HepG2 (cell line): Measurements from ENCODE around the gene WDR54. TPM values are rescaled to one million over a fixed set of nuclear protein-coding genes. Genes with fewer than 3 reads are reported as not detected.
A peak's percentile ranks its signal among the peaks of the same experiment; 100 is the strongest.

Source experiments
- FLYWCH1 ChIP-seq: sonication (generic); formaldehyde crosslinking; IDR thresholded peaks from 2 replicates; pipeline ENCODE4 v1.8.1; 2023; ENCODE audit warnings: mild to moderate bottlenecking, missing genetic modification reagents
- GATAD1 ChIP-seq: IDR thresholded peaks from 2 replicates; pipeline ENCODE4 v1.6.1; 2016; ENCODE audit warnings: missing genetic modification reagents, missing compliant biosample characterization
- GTF2F1 ChIP-seq: fragments of 150-350 bp; IDR thresholded peaks from 2 replicates; pipeline ENCODE4 v1.6.1; 2014; ENCODE audit warnings: low read length
- HOMEZ ChIP-seq: IDR thresholded peaks from 2 replicates; pipeline ENCODE4 v1.6.1; 2016; ENCODE audit warnings: low read depth
- PREB ChIP-seq: sonication (generic); formaldehyde crosslinking; IDR thresholded peaks from 2 replicates; pipeline ENCODE4 v1.4.0; 2020; ENCODE audit warnings: missing genetic modification reagents
- REXO4 ChIP-seq: sonication (generic); formaldehyde crosslinking; IDR thresholded peaks from 2 replicates; pipeline ENCODE4 v1.8.0; 2022; ENCODE audit warnings: missing genetic modification reagents, mild to moderate bottlenecking, borderline replicate concordance
- RFX1 ChIP-seq: fragments of 450-650 bp; IDR thresholded peaks from 2 replicates; pipeline ENCODE4 v1.6.1; 2017
- THAP9 ChIP-seq: sonication (generic); formaldehyde crosslinking; IDR thresholded peaks from 2 replicates; pipeline ENCODE4; 2020; ENCODE audit warnings: missing genetic modification reagents, mild to moderate bottlenecking, borderline replicate concordance
- TSC22D2 ChIP-seq: sonication (generic); formaldehyde crosslinking; IDR thresholded peaks from 2 replicates; pipeline ENCODE4 v1.5.1; 2020; ENCODE audit warnings: missing genetic modification reagents, mild to moderate bottlenecking, borderline replicate concordance
- UBTF ChIP-seq: sonication (generic); formaldehyde crosslinking; IDR thresholded peaks from 2 replicates; pipeline ENCODE4 v1.4.0; 2020; ENCODE audit warnings: mild to moderate bottlenecking, missing genetic modification reagents
- ZBTB38 ChIP-seq: sonication (generic); formaldehyde crosslinking; IDR thresholded peaks from 2 replicates; pipeline ENCODE4 v1.5.1; 2020; ENCODE audit warnings: mild to moderate bottlenecking, missing genetic modification reagents
- ZNF138 ChIP-seq: sonication (generic); formaldehyde crosslinking; IDR thresholded peaks from 2 replicates; pipeline ENCODE4 v1.5.0; 2020; ENCODE audit warnings: mild to moderate bottlenecking, low read depth, missing genetic modification reagents
- ZNF143 ChIP-seq: sonication (generic); formaldehyde crosslinking; IDR thresholded peaks from 2 replicates; pipeline ENCODE4 v1.4.0; 2020; ENCODE audit warnings: missing genetic modification reagents
- ZNF281 ChIP-seq: sonication (generic); formaldehyde crosslinking; IDR thresholded peaks from 2 replicates; pipeline ENCODE4 v1.4.0; 2020; ENCODE audit warnings: missing genetic modification reagents, borderline replicate concordance
- ZNF317 ChIP-seq: sonication (generic); formaldehyde crosslinking; IDR thresholded peaks from 2 replicates; pipeline ENCODE4 v1.5.0; 2020; ENCODE audit warnings: mild to moderate bottlenecking, missing genetic modification reagents
- ZNF44 ChIP-seq: sonication (generic); formaldehyde crosslinking; IDR thresholded peaks from 2 replicates; pipeline ENCODE4 v1.5.1; 2020; ENCODE audit warnings: mild to moderate bottlenecking, missing genetic modification reagents
- ZNF746 ChIP-seq: sonication (generic); formaldehyde crosslinking; IDR thresholded peaks from 2 replicates; pipeline ENCODE4 v1.8.0; 2022; ENCODE audit warnings: mild to moderate bottlenecking, missing genetic modification reagents
- ZNF749 ChIP-seq: sonication (generic); formaldehyde crosslinking; IDR thresholded peaks from 2 replicates; pipeline ENCODE4 v1.8.0; 2022; ENCODE audit warnings: mild to moderate bottlenecking, missing genetic modification reagents, moderate library complexity, borderline replicate concordance
- ZNF782 ChIP-seq: sonication (generic); formaldehyde crosslinking; IDR thresholded peaks from 2 replicates; pipeline ENCODE4 v1.4.0; 2020; ENCODE audit warnings: missing genetic modification reagents, mild to moderate bottlenecking, borderline replicate concordance
- polyA plus RNA-seq, 8 experiments: library from polyadenylated mRNA; depleted of rRNA in 3 of 8; stranded (reverse) in 7 of 8; unstranded in 1 of 8; fragments of >200 nt; fragmentation: Illumina TruSeq in 4 of 8; extraction: Trizol in 4 of 8; gene quantifications; 2 replicates each; pipeline versions ENCODE4 v1.2.1 to v1.2.3, GENCODE V29; 2011 to 2016; ENCODE audit warnings: low read depth in 4 of 8, missing spikeins in 1 of 8, mixed read lengths in 1 of 8; ENCODE audit not compliant: insufficient read depth in 1 of 8
- total RNA-seq, 5 experiments: library from RNA; depleted of rRNA; stranded (reverse); fragments of >200 nt; fragmentation: Illumina TruSeq; extraction: Trizol; gene quantifications; 2 replicates each; pipeline ENCODE4 v1.2.3, GENCODE V29; 2016; ENCODE audit warnings: low read depth in 1 of 5

Gene WDR54
- total and polyA plus RNA-seq, 2 of the 13 experiments (the other 11 are each of a cell fraction or from before 2014, with no cell fraction given), result 2.0 to 17.3 TPM

GRCh38 chr2:74444498-74445318, 23.2 kb downstream of the WDR54 start (continued):
- TF ChIP-seq UBTF (CRISPR knock-in tag) (0 out of 2 replicates have a peak, but pooled peaks have one; percentile 40), ZNF281 (CRISPR knock-in tag) (no peak), TSC22D2 (CRISPR knock-in tag) (no peak), FLYWCH1 (CRISPR knock-in tag) (no peak), HOMEZ (CRISPR knock-in tag) (no peak), GTF2F1 (no peak), PREB (CRISPR knock-in tag) (no peak), ZNF44 (CRISPR knock-in tag) (no peak), REXO4 (CRISPR knock-in tag) (no peak), ZBTB38 (CRISPR knock-in tag) (no peak), ZNF782 (CRISPR knock-in tag) (no peak), ZNF749 (CRISPR knock-in tag) (no peak), ZNF746 (CRISPR knock-in tag) (no peak), ZNF143 (CRISPR knock-in tag) (no peak), ZNF138 (CRISPR knock-in tag) (no peak), GATAD1 (CRISPR knock-in tag) (no peak), THAP9 (CRISPR knock-in tag) (0 out of 2 replicates have a peak, but pooled peaks have one; percentile 31), RFX1 (no peak), ZNF317 (CRISPR knock-in tag) (no peak; the same call in 1 of the 2 replicates)
